Fibroblast of skin of right quadriceps (primary cell): ENCODE measurements around the gene ACOXL.

Experiments used
- DNase-seq: peaks from one replicate; pipeline ENCODE4 v3.0.0-alpha.2; 2013

Gene ACOXL

GRCh38 chr2:110718990-110719389, 13.4 kb upstream of the ACOXL start:
- no peak for DNase-seq

GRCh38 chr2:110720547-110720946, 11.8 kb upstream of the ACOXL start:
- DNase-seq, result no peak

GRCh38 chr2:110724820-110725219, 7.6 kb upstream of the ACOXL start:
- DNase-seq, result no peak

- DNase-seq, result no peak
Measured at GRCh38 chr2:110725370-110725769, 7.0 kb upstream of the ACOXL start.

GRCh38 chr2:110725859-110726258, 6.5 kb upstream of the ACOXL start:
- no peak for DNase-seq

- DNase-seq, result no peak
Measured at GRCh38 chr2:110726285-110726684, 6.1 kb upstream of the ACOXL start.

- no peak for DNase-seq
Measured at GRCh38 chr2:110727923-110728322, 4.5 kb upstream of the ACOXL start.

- DNase-seq, result no peak
Measured at GRCh38 chr2:110729106-110729505, 3.3 kb upstream of the ACOXL start.

- DNase-seq, result no peak
Measured at GRCh38 chr2:110731064-110731463, 1.3 kb upstream of the ACOXL start.

- DNase-seq, result no peak
Measured at GRCh38 chr2:110735366-110735765, 3.0 kb downstream of the ACOXL start.

GRCh38 chr2:110737783-110738182, 5.4 kb downstream of the ACOXL start:
- no peak for DNase-seq

- no peak for DNase-seq
Measured at GRCh38 chr2:110740747-110741349, 8.5 kb downstream of the ACOXL start.

GRCh38 chr2:110741491-110741980, 9.2 kb downstream of the ACOXL start:
- no peak for DNase-seq

GRCh38 chr2:110742412-110742811, 10.0 kb downstream of the ACOXL start:
- no peak for DNase-seq

GRCh38 chr2:110743600-110743999, 11.2 kb downstream of the ACOXL start:
- no peak for DNase-seq

GRCh38 chr2:110744429-110744828, 12.1 kb downstream of the ACOXL start:
- no peak for DNase-seq

GRCh38 chr2:110745048-110745447, 12.7 kb downstream of the ACOXL start:
- DNase-seq, result no peak

GRCh38 chr2:110746586-110747521, 14.5 kb downstream of the ACOXL start:
- DNase-seq, result no peak

GRCh38 chr2:110747522-110748488, 15.4 kb downstream of the ACOXL start:
- DNase-seq, result no peak

- no peak for DNase-seq
Measured at GRCh38 chr2:110748489-110748867, 16.1 kb downstream of the ACOXL start.

GRCh38 chr2:110751642-110752041, 19.3 kb downstream of the ACOXL start:
- DNase-seq, result no peak

GRCh38 chr2:110752871-110753270, 20.5 kb downstream of the ACOXL start:
- DNase-seq, result no peak

GRCh38 chr2:110755491-110756078, 23.2 kb downstream of the ACOXL start:
- no peak for DNase-seq
